Measurements from ENCODE around the gene MCFD2. TPM values are rescaled to one million over a fixed set of nuclear protein-coding genes. Genes with fewer than 3 reads are reported as not detected.

Gene MCFD2
- polyA plus RNA-seq, 1 of the 3 experiments (the other 2 are of a cell fraction), result 88.2 TPM

DNA sequence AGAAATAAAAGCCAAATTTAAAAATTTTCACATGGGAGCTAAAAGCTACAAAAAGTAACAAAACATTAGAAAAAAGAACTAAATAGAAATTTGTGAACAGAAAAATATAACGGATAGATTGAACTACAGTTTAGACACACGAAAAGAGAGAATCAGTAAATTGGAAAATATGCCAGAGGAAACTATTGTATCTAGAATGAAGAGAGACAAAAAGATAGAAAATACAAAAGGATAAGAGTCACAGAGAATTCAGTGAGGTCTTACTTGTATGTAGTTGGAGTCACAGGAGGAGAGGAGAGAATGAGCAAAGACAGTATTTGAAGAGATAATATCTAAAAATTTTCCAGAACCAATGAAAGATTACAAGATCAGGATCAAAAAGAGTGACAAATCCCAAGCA is 11.3 kb upstream of the MCFD2 start:
- peaks cover 0 to 28% of the 10 kb centered on the region in 2 experiments for H3K36me3 ChIP-seq (replicated peaks in 1 of 2; ENCODE audit: control insufficient read depth in 1 of 2, insufficient read depth in 2 of 2, low read length in 1 of 2)
- no peaks in the 10 kb centered on the region for H4K20me1 ChIP-seq (ENCODE audit: insufficient read depth)
- no peaks in the 10 kb centered on the region for H3K9me2 ChIP-seq
- no peak overlapping the region for H3K9ac ChIP-seq
- no peak overlapping the region for H3K4me2 ChIP-seq
- TF ChIP-seq RAD21 (IDR thresholded peaks at IDR 0.05; ENCODE audit: low read length) (no peak), MXI1 (IDR thresholded peaks at IDR 0.05; ENCODE audit: low read depth, low read length) (no peak), RXRA (IDR thresholded peaks at IDR 0.05; ENCODE audit: borderline replicate concordance, low read depth) (no peak), MEF2A (IDR thresholded peaks at IDR 0.05; ENCODE audit: borderline replicate concordance, low read depth) (no peak), YY1 (IDR thresholded peaks at IDR 0.05; ENCODE audit: low read depth) (no peak), ELF1 (IDR thresholded peaks at IDR 0.05) (no peak), EP300 (IDR thresholded peaks at IDR 0.05; ENCODE audit: borderline replicate concordance in 1 of 2, low read depth in 1 of 2, low read length in 1 of 2) (no peak), NFIC (IDR thresholded peaks at IDR 0.05; ENCODE audit: borderline replicate concordance) (no peak), GATA2 (CRISPR knock-in tag; IDR thresholded peaks at IDR 0.05) (no peak), FOXM1 (IDR thresholded peaks at IDR 0.05; ENCODE audit: low read depth) (no peak), RCOR1 (IDR thresholded peaks at IDR 0.05; ENCODE audit: low read length) (no peak), EZH2phosphoT487 (IDR thresholded peaks at IDR 0.05; ENCODE audit: borderline replicate concordance, low read depth) (no peak)
- TF ChIP-seq, protein P1, sequence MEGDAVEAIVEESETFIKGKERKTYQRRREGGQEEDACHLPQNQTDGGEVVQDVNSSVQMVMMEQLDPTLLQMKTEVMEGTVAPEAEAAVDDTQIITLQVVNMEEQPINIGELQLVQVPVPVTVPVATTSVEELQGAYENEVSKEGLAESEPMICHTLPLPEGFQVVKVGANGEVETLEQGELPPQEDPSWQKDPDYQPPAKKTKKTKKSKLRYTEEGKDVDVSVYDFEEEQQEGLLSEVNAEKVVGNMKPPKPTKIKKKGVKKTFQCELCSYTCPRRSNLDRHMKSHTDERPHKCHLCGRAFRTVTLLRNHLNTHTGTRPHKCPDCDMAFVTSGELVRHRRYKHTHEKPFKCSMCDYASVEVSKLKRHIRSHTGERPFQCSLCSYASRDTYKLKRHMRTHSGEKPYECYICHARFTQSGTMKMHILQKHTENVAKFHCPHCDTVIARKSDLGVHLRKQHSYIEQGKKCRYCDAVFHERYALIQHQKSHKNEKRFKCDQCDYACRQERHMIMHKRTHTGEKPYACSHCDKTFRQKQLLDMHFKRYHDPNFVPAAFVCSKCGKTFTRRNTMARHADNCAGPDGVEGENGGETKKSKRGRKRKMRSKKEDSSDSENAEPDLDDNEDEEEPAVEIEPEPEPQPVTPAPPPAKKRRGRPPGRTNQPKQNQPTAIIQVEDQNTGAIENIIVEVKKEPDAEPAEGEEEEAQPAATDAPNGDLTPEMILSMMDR (IDR thresholded peaks at IDR 0.05), result no peak
- TF ChIP-seq, protein P2, sequence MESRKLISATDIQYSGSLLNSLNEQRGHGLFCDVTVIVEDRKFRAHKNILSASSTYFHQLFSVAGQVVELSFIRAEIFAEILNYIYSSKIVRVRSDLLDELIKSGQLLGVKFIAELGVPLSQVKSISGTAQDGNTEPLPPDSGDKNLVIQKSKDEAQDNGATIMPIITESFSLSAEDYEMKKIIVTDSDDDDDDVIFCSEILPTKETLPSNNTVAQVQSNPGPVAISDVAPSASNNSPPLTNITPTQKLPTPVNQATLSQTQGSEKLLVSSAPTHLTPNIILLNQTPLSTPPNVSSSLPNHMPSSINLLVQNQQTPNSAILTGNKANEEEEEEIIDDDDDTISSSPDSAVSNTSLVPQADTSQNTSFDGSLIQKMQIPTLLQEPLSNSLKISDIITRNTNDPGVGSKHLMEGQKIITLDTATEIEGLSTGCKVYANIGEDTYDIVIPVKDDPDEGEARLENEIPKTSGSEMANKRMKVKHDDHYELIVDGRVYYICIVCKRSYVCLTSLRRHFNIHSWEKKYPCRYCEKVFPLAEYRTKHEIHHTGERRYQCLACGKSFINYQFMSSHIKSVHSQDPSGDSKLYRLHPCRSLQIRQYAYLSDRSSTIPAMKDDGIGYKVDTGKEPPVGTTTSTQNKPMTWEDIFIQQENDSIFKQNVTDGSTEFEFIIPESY (IDR thresholded peaks at IDR 0.05; ENCODE audit: borderline replicate concordance, low read depth), result no peak
- TF ChIP-seq, protein P3, sequence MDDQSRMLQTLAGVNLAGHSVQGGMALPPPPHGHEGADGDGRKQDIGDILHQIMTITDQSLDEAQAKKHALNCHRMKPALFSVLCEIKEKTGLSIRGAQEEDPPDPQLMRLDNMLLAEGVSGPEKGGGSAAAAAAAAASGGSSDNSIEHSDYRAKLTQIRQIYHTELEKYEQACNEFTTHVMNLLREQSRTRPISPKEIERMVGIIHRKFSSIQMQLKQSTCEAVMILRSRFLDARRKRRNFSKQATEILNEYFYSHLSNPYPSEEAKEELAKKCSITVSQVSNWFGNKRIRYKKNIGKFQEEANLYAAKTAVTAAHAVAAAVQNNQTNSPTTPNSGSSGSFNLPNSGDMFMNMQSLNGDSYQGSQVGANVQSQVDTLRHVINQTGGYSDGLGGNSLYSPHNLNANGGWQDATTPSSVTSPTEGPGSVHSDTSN (IDR thresholded peaks at IDR 0.05), result no peak
- no peak for DNase-seq
- H3K9me3 ChIP-seq, result peaks cover 24% of the 10 kb centered on the region
- H2AFZ ChIP-seq (ENCODE audit: low read depth), result no peak overlapping the region
- 90% methylated on average over 2 of the region's 2 CpGs for WGBS (ENCODE audit: low lambda C conversion rate)
- peaks cover 0 to 6% of the 10 kb centered on the region in 2 experiments; a peak in 1 of 4 replicates for H3K4me1 ChIP-seq (ENCODE audit: control insufficient read depth in 1 of 2, insufficient read depth in 2 of 2, low read depth in 1 of 2, low read length in 1 of 2)
- ChIA-PET POLR2A (no interaction called here), CTCF (interaction anchor here (2.2 to 6.5 kb wide), 2 partner anchors 9 to 10 kb away, joined by 11 to 50 read pairs; partner anchors contain the start of gene MCFD2)
- H3K79me2 ChIP-seq (ENCODE audit: insufficient read depth), result no peaks in the 10 kb centered on the region
- H3K4me3 ChIP-seq (ENCODE audit: low read depth in 2 of 2, low read length in 1 of 2), result no peak overlapping the region
- H3K27ac ChIP-seq (ENCODE audit: low read depth in 2 of 2, low read length in 1 of 2), result no peak overlapping the region
- H3F3A ChIP-seq (replicated peaks; ENCODE audit: insufficient read depth), result no peaks in the 10 kb centered on the region
- H3K27me3 ChIP-seq (ENCODE audit: insufficient read depth), result no peaks in the 10 kb centered on the region

Data from SK-N-SH (cell line).